Liver (tissue), 9 donors: ENCODE results near the gene C3orf80. TPM values are rescaled to one million over a fixed set of nuclear protein-coding genes. Genes with fewer than 3 reads are reported as not detected.

Source experiments
- DNase-seq: peaks from one replicate; pipeline ENCODE4 v3.0.0-alpha.2; 2017; ENCODE audit warnings: low spot score
- H3K27ac ChIP-seq, 2 donors: one replicate each; pipeline ENCODE4 v1.7.0; 2013; ENCODE audit warnings: inconsistent platforms in 2 of 2, low read length in 2 of 2, control low read depth in 1 of 2, low read depth in 1 of 2, mild to moderate bottlenecking in 1 of 2
- H3K27me3 ChIP-seq, 4 donors: one replicate each; pipeline versions ENCODE4 v1.6.1 to v1.7.0; 2013; ENCODE audit warnings: low read length in 3 of 4, inconsistent platforms in 1 of 4, mild to moderate bottlenecking in 1 of 4, moderate library complexity in 1 of 4; ENCODE audit not compliant: control insufficient read depth in 4 of 4, insufficient read depth in 4 of 4
- H3K36me3 ChIP-seq, 4 donors: one replicate each; pipeline versions ENCODE4 v1.6.1 to v1.7.0; 2013; ENCODE audit warnings: low read length in 3 of 4, mild to moderate bottlenecking in 3 of 4, low read depth in 1 of 4, moderate library complexity in 1 of 4; ENCODE audit not compliant: control insufficient read depth in 4 of 4, insufficient read depth in 3 of 4
- H3K4me1 ChIP-seq, 4 donors: one replicate each; pipeline versions ENCODE4 v1.6.1 to v1.7.0; 2013; ENCODE audit warnings: low read length in 3 of 4, mild to moderate bottlenecking in 3 of 4, moderate library complexity in 1 of 4; ENCODE audit not compliant: control insufficient read depth in 4 of 4, insufficient read depth in 4 of 4
- H3K4me3 ChIP-seq, 3 donors: one replicate each; pipeline versions ENCODE4 v1.6.1 to v1.7.0; 2013; ENCODE audit warnings: low read length in 3 of 3, control low read depth in 1 of 3, low read depth in 1 of 3, mild to moderate bottlenecking in 1 of 3
- H3K9ac ChIP-seq, 2 donors: one replicate each; pipeline ENCODE4 v1.7.0; 2013; ENCODE audit warnings: low read length in 2 of 2, mild to moderate bottlenecking in 2 of 2, moderate library complexity in 2 of 2, control low read depth in 1 of 2, low read depth in 1 of 2
- H3K9me3 ChIP-seq, 4 donors: one replicate each; pipeline versions ENCODE4 v1.6.1 to v1.7.0; 2013; ENCODE audit warnings: low read length in 3 of 4; ENCODE audit not compliant: control insufficient read depth in 4 of 4
- EGR1 ChIP-seq, 2 donors: IDR thresholded peaks; 2 replicates each; pipeline ENCODE4 v1.6.1; 2016 to 2018; ENCODE audit warnings: antibody characterized with exemption in 2 of 2, low read depth in 2 of 2
- FOXA1 ChIP-seq: IDR thresholded peaks from 2 replicates; pipeline ENCODE4 v1.6.1; 2016; ENCODE audit warnings: antibody characterized with exemption
- JUND ChIP-seq, 2 donors: IDR thresholded peaks; 2 replicates each; pipeline ENCODE4 v1.6.1; 2016; ENCODE audit warnings: antibody characterized with exemption in 2 of 2
- NR2F2 ChIP-seq: IDR thresholded peaks from 2 replicates; pipeline ENCODE4 v1.6.1; 2016; ENCODE audit warnings: antibody characterized with exemption
- RAD21 ChIP-seq, 2 donors: IDR thresholded peaks; 2 replicates each; pipeline ENCODE4 v1.6.1; 2016; ENCODE audit warnings: antibody characterized with exemption in 2 of 2, mild to moderate bottlenecking in 2 of 2
- RXRA ChIP-seq, 2 donors: IDR thresholded peaks; 2 replicates each; pipeline ENCODE4 v1.6.1; 2017 to 2018; ENCODE audit warnings: antibody characterized with exemption in 2 of 2, mild to moderate bottlenecking in 1 of 2
- TAF1 ChIP-seq: conservative IDR thresholded peaks from 2 replicates; pipeline ENCODE4 v1.6.1; 2016; ENCODE audit warnings: antibody characterized with exemption, mild to moderate bottlenecking
- YY1 ChIP-seq: IDR thresholded peaks from 2 replicates; pipeline ENCODE4 v1.6.1; 2016; ENCODE audit warnings: antibody characterized with exemption, mild to moderate bottlenecking
- WGBS: extraction: QIAGEN DNeasy Blood & Tissue Kit; methylation state at CpG from one replicate; pipeline ENCODE4 v1.1.7; 2013; 5-methylcytosine and 5-hydroxymethylcytosine counted together
- polyA plus RNA-seq, 2 donors: library from polyadenylated mRNA; stranded (reverse) in 1 of 2; unstranded in 1 of 2; fragments of 200-250 nt in 1 of 2; fragments of >200 nt in 1 of 2; fragmentation: Nextera tagmentation in 1 of 2; extraction: Ambion mirVana in 1 of 2; gene quantifications; one replicate each; pipeline versions ENCODE4 v1.2.1 to v1.2.3, GENCODE V29; 2013 to 2015
- total RNA-seq, 2 donors: library from RNA; depleted of rRNA; stranded (reverse); fragments of >200 nt; gene quantifications; one replicate each; pipeline ENCODE4 v1.2.3, GENCODE V29; 2014
- donor health status: healthy.
- donor health status: healthy.
- donor health status: healthy.
- donor health status: healthy.
- donor health status: healthy.

C3orf80 gene
- total and polyA plus RNA-seq, 4 donors: 0.46 to 1.4 (median 0.50) TPM

GRCh38 chr3:160210799-160211221 is 14.4 kb upstream of the C3orf80 start:
- no peak overlapping the region for H3K4me3 ChIP-seq
- no peak for TF ChIP-seq FOXA1
- peak; percentile 14 to 33 for TF ChIP-seq RAD21 (IDR thresholded peaks at IDR 0.05)
- H3K9ac ChIP-seq: no peak overlapping the region
- H3K4me1 ChIP-seq: no peaks in the 10 kb centered on the region
- no peaks in the 10 kb centered on the region for H3K27me3 ChIP-seq
- no peak overlapping the region for H3K27ac ChIP-seq
- H3K9me3 ChIP-seq: no peaks in the 10 kb centered on the region
- WGBS: 72% methylated on average over 1 of the region's 1 CpG
- no peaks in the 10 kb centered on the region for H3K36me3 ChIP-seq
- no peak for DNase-seq

- no peak for TF ChIP-seq JUND (IDR thresholded peaks at IDR 0.05)
- TF ChIP-seq NR2F2: peak; percentile 42
- TF ChIP-seq TAF1: no peak
- DNase-seq: peak; percentile 1
- Histone ChIP-seq H3K9me3 (no peaks in the 10 kb centered on the region), H3K27me3 (no peaks in the 10 kb centered on the region), H3K9ac (no peak overlapping the region), H3K4me3 (no peak overlapping the region), H3K4me1 (no peaks in the 10 kb centered on the region), H3K36me3 (no peaks in the 10 kb centered on the region), H3K27ac (no peak overlapping the region)
- 75% methylated on average over 1 of the region's 1 CpG for WGBS
Observed at GRCh38 chr3:160213191-160213590, 12.0 kb upstream of the C3orf80 start.

GRCh38 chr3:160217675-160218074 is 7.5 kb upstream of the C3orf80 start:
- no peak for TF ChIP-seq RXRA (IDR thresholded peaks at IDR 0.05)
- WGBS: 81% methylated on average over 4 of the region's 4 CpGs
- no peak overlapping the region for H3K9ac ChIP-seq
- H3K4me1 ChIP-seq: no peaks in the 10 kb centered on the region
- no peak overlapping the region for H3K4me3 ChIP-seq
- H3K27ac ChIP-seq: no peak overlapping the region
- DNase-seq: no peak
- no peaks in the 10 kb centered on the region for H3K27me3 ChIP-seq
- H3K9me3 ChIP-seq: no peaks in the 10 kb centered on the region
- H3K36me3 ChIP-seq: no peaks in the 10 kb centered on the region

- H3K27ac ChIP-seq: no peak overlapping the region
- DNase-seq: no peak
Observed at GRCh38 chr3:160218136-160218535, 7.1 kb upstream of the C3orf80 start.

GRCh38 chr3:160220038-160220437 is 5.2 kb upstream of the C3orf80 start:
- peaks cover 1 to 6% (median 3%) of the 10 kb centered on the region in 4 donors for H3K4me1 ChIP-seq
- H3K4me3 ChIP-seq: no peak overlapping the region
- no peak overlapping the region for H3K27ac ChIP-seq
- no peaks in the 10 kb centered on the region for H3K36me3 ChIP-seq
- no peak for TF ChIP-seq YY1
- 98% methylated on average over 2 of the region's 2 CpGs for WGBS
- H3K27me3 ChIP-seq: peaks cover 0 to 3% (median 0%) of the 10 kb centered on the region in 4 donors
- no peak for DNase-seq
- H3K9ac ChIP-seq: no peak overlapping the region
- no peaks in the 10 kb centered on the region for H3K9me3 ChIP-seq

More at GRCh38 chr3:160218136-160218535, 7.1 kb upstream of the C3orf80 start:
- WGBS: 67% methylated on average over 3 of the region's 3 CpGs
- Histone ChIP-seq H3K9ac (no peak overlapping the region), H3K27me3 (no peaks in the 10 kb centered on the region), H3K4me1 (no peaks in the 10 kb centered on the region), H3K9me3 (no peaks in the 10 kb centered on the region), H3K36me3 (no peaks in the 10 kb centered on the region), H3K4me3 (no peak overlapping the region)
- TF ChIP-seq JUND (IDR thresholded peaks at IDR 0.05) (no peak), EGR1 (IDR thresholded peaks at IDR 0.05; ENCODE audit: low read depth in 2 of 2) (no peak)
